Stomach smooth muscle (tissue), 2 donors: ENCODE measurements around the gene FAM78A.

Experiments
- H3K27ac ChIP-seq: one replicate; pipeline ENCODE4 v1.7.0; 2013; ENCODE audit warnings: mild to moderate bottlenecking, low read length, inconsistent platforms
- H3K27me3 ChIP-seq, 2 donors: one replicate each; pipeline ENCODE4 v1.7.0; 2013; ENCODE audit warnings: low read length in 2 of 2; ENCODE audit not compliant: insufficient read depth in 2 of 2, control insufficient read depth in 1 of 2
- H3K36me3 ChIP-seq, 2 donors: one replicate each; pipeline ENCODE4 v1.7.0; 2013; ENCODE audit warnings: low read length in 2 of 2; ENCODE audit not compliant: control insufficient read depth in 2 of 2, insufficient read depth in 2 of 2
- H3K4me1 ChIP-seq: one replicate; pipeline ENCODE4 v1.7.0; 2013; ENCODE audit warnings: low read length; ENCODE audit not compliant: control insufficient read depth, insufficient read depth
- H3K4me3 ChIP-seq, 2 donors: one replicate each; pipeline ENCODE4 v1.7.0; 2013; ENCODE audit warnings: low read length in 2 of 2
- H3K9ac ChIP-seq, 2 donors: one replicate each; pipeline ENCODE4 v1.7.0; 2013; ENCODE audit warnings: low read length in 2 of 2, mild to moderate bottlenecking in 1 of 2
- H3K9me3 ChIP-seq, 2 donors: one replicate each; pipeline ENCODE4 v1.7.0; 2013; ENCODE audit warnings: low read length in 2 of 2; ENCODE audit not compliant: control insufficient read depth in 2 of 2
- donor health status: healthy.
- donor health status: Pancreatic carcinoma.

FAM78A gene

DNA sequence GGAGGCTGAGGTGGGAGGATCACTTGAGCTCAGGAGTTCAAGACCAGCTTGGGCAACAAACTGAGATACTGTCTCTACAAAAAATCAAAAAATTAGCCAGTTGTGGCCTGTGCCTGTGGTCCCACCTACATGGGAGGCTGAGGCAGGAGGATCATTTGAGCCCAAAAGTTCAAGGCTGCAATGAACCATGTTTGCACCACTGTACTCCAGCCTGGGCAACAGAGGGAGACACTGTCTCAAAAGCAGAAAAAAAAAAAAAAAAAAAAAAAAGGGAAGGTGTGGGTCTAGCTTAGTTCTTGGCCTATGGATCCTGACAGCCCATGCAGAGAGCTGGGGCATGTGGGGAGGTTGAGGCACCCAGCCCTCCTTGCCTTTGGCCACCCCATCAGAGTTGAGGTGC is 24.1 kb upstream of the FAM78A start:
- Histone ChIP-seq H3K27ac (no peak overlapping the region), H3K4me1 (no peaks in the 10 kb centered on the region), H3K4me3 (no peak overlapping the region), H3K36me3 (no peaks in the 10 kb centered on the region), H3K27me3 (no peaks in the 10 kb centered on the region), H3K9ac (no peak overlapping the region), H3K9me3 (no peaks in the 10 kb centered on the region)

DNA sequence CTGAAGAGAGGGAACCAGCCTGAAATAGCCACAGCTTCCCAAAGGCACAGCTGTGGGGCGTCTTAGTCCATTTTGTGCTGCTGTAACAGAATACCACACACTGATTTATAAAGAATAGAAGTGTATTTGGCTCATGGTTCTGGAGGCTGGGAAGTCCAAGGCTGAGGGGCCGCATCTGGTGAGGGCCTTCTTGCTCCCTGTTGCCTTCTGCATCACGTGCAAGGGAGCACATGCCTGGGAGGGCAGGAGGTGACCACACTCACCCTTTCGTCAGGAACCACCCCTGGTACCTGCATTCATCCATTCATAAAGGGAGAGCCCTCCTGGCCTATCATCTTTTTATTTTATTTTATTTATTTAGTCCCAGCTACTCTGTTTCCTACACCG is 23.6 kb upstream of the FAM78A start:
- no peak overlapping the region for H3K9ac ChIP-seq
- no peaks in the 10 kb centered on the region for H3K4me1 ChIP-seq

DNA sequence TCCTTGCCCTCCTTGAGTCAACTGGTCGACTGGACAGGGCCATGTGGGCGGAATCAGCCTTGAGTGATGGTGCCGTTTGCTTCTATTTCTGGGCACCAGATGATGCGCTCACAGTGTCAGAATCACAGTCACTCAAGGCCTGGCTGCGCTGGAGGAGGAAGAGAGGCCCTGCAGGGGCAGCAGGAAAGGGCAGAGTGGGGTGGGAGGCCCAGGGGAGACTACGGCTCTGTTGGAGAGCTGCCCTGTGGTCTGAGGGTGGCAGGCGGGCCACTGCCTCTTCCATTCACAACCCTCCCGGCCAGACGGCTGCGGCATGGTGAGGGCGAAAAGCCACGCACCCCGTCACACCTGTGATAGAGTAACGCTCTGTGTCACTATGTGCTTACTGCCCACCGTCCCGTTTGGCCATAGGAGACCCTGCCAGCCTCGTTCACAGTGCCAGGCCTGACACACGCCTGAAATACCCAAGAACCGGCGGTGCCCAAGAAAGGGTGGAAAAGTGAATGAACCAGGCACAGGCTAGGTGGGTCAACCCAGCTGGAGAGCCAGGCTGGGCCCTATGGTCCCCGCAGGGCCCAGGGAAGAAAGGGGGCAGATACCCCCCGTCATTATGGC is 23.1 kb upstream of the FAM78A start:
- no peaks in the 10 kb centered on the region for H3K9me3 ChIP-seq
- no peak overlapping the region for H3K9ac ChIP-seq
- H3K27me3 ChIP-seq, result no peaks in the 10 kb centered on the region
- H3K4me1 ChIP-seq, result no peaks in the 10 kb centered on the region
- H3K4me3 ChIP-seq, result no peak overlapping the region
- H3K36me3 ChIP-seq, result no peaks in the 10 kb centered on the region
- no peak overlapping the region for H3K27ac ChIP-seq

More for the DNA sequence above, 23.6 kb upstream of the FAM78A start:
- H3K27ac ChIP-seq, result no peak overlapping the region
- H3K9me3 ChIP-seq, result no peaks in the 10 kb centered on the region
- no peak overlapping the region for H3K4me3 ChIP-seq
- H3K36me3 ChIP-seq, result no peaks in the 10 kb centered on the region
- H3K27me3 ChIP-seq, result no peaks in the 10 kb centered on the region

GRCh38 chr9:131298816-131299215 is 22.5 kb upstream of the FAM78A start:
- Histone ChIP-seq H3K27me3 (no peaks in the 10 kb centered on the region), H3K4me3 (no peak overlapping the region), H3K36me3 (no peaks in the 10 kb centered on the region), H3K4me1 (no peaks in the 10 kb centered on the region), H3K27ac (no peak overlapping the region), H3K9ac (no peak overlapping the region), H3K9me3 (no peaks in the 10 kb centered on the region)

DNA sequence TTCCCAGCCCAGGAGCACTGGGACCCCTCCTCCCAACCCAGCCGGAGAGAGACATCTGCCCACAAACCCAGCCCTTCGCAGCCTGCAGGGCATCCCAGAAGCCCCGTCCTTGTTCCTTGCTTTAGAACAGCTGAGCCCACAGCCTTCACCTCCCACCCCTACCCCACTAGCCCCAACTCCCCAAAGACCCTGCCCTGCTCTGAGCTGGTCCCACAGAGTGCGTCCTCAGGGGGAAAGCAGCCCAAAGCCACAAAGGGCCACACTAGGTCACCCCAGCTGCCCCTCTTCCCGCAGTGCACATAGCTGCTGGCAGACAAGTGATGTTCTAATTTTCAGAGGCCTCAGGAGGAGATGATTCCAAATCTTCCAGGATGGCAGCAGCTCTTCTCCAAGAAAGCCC is 22.0 kb upstream of the FAM78A start:
- no peaks in the 10 kb centered on the region for H3K4me1 ChIP-seq
- H3K27ac ChIP-seq, result no peak overlapping the region
- no peaks in the 10 kb centered on the region for H3K9me3 ChIP-seq
- no peak overlapping the region for H3K4me3 ChIP-seq
- H3K36me3 ChIP-seq, result no peaks in the 10 kb centered on the region
- H3K9ac ChIP-seq, result no peak overlapping the region
- no peaks in the 10 kb centered on the region for H3K27me3 ChIP-seq

GRCh38 chr9:131297903-131298302 is 21.6 kb upstream of the FAM78A start:
- H3K27ac ChIP-seq, result no peak overlapping the region
- no peak overlapping the region for H3K9ac ChIP-seq
- no peaks in the 10 kb centered on the region for H3K4me1 ChIP-seq

GRCh38 chr9:131296906-131297500 is 20.7 kb upstream of the FAM78A start:
- Histone ChIP-seq H3K9me3 (no peaks in the 10 kb centered on the region), H3K9ac (no peak overlapping the region), H3K27ac (no peak overlapping the region), H3K4me1 (no peaks in the 10 kb centered on the region), H3K27me3 (no peaks in the 10 kb centered on the region), H3K4me3 (no peak overlapping the region), H3K36me3 (peaks cover 0 to 3% of the 10 kb centered on the region in 2 donors)

More at GRCh38 chr9:131297903-131298302, 21.6 kb upstream of the FAM78A start:
- Histone ChIP-seq H3K9me3 (no peaks in the 10 kb centered on the region), H3K27me3 (no peaks in the 10 kb centered on the region), H3K4me3 (no peak overlapping the region), H3K36me3 (no peaks in the 10 kb centered on the region)

GRCh38 chr9:131296460-131296859 is 20.1 kb upstream of the FAM78A start:
- Histone ChIP-seq H3K9ac (no peak overlapping the region), H3K27me3 (no peaks in the 10 kb centered on the region), H3K9me3 (no peaks in the 10 kb centered on the region), H3K27ac (no peak overlapping the region), H3K4me1 (no peaks in the 10 kb centered on the region), H3K4me3 (no peak overlapping the region), H3K36me3 (peaks cover 0 to 3% of the 10 kb centered on the region in 2 donors)

GRCh38 chr9:131292937-131293336 is 16.6 kb upstream of the FAM78A start:
- H3K36me3 ChIP-seq, result peaks cover 0 to 3% of the 10 kb centered on the region in 2 donors
- no peaks in the 10 kb centered on the region for H3K27me3 ChIP-seq
- no peak overlapping the region for H3K9ac ChIP-seq
- no peak overlapping the region for H3K4me3 ChIP-seq
- peaks cover 21% of the 10 kb centered on the region for H3K4me1 ChIP-seq
- no peak overlapping the region for H3K27ac ChIP-seq
- H3K9me3 ChIP-seq, result no peaks in the 10 kb centered on the region

GRCh38 chr9:131291795-131292315 is 15.5 kb upstream of the FAM78A start:
- Histone ChIP-seq H3K36me3 (peaks cover 0 to 3% of the 10 kb centered on the region in 2 donors), H3K4me3 (no peak overlapping the region), H3K9ac (no peak overlapping the region), H3K27me3 (no peaks in the 10 kb centered on the region), H3K27ac (no peak overlapping the region), H3K4me1 (peaks cover 21% of the 10 kb centered on the region), H3K9me3 (no peaks in the 10 kb centered on the region)

DNA sequence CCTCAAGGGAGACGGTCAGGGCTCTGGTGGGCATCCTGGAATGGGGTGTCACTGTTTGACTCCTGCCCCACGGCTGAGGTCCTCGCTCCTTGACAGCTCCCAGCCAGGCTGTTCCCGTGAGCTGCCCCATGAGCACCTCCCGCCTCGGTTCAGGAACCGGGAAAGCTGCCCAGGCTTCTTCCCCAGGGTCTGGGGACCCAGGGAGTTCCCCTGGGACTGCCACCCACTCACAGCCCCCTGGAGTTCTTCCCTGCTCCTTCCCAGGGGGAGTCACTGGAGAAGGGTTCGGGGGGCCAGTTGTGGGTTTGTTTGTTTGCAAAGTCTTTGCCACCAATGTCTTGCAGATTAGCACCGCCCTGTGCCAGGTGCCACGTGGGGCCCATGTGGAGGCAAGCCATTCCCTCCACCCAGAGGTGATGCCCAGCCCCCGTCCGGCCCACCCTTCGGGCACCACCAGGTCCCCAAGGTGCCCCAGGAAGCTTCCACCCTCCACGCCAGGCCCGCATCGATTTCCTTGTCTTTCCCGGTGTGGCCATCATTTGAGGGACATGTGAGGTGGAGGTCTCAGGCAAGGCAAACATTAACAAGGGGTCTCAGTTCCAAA is 14.6 kb upstream of the FAM78A start:
- Histone ChIP-seq H3K9ac (peak overlapping the region; percentile 70 to 80), H3K4me1 (peaks cover 21% of the 10 kb centered on the region), H3K27ac (no peak overlapping the region), H3K36me3 (peaks cover 0 to 3% of the 10 kb centered on the region in 2 donors), H3K4me3 (peak overlapping the region; percentile 65 to 81), H3K27me3 (no peaks in the 10 kb centered on the region), H3K9me3 (no peaks in the 10 kb centered on the region)
